Neural cell (in vitro differentiated cells): ENCODE data around the gene ABI3BP.

Experiments
- CTCF ChIP-seq: fragments of 450-650 bp; IDR thresholded peaks from 2 replicates; pipeline ENCODE4 v1.5.1; 2014; ENCODE audit warnings: antibody characterized with exemption, mild to moderate bottlenecking, moderate library complexity; ENCODE audit not compliant: poor library complexity, severe bottlenecking
- EP300 ChIP-seq: fragments of 450-650 bp; conservative IDR thresholded peaks from 2 replicates; pipeline ENCODE4 v1.6.1; 2014; ENCODE audit warnings: antibody characterized with exemption, mild to moderate bottlenecking, moderate library complexity; ENCODE audit not compliant: poor library complexity, severe bottlenecking
- POLR2AphosphoS5 ChIP-seq: IDR thresholded peaks from 2 replicates; pipeline ENCODE4 v1.6.1; 2012
- RAD21 ChIP-seq: fragments of 450-650 bp; conservative IDR thresholded peaks from 2 replicates; pipeline ENCODE4 v1.6.1; 2014; ENCODE audit warnings: antibody characterized with exemption, mild to moderate bottlenecking, moderate library complexity
- REST ChIP-seq: IDR thresholded peaks from 2 replicates; pipeline ENCODE4 v1.6.1; 2012; ENCODE audit warnings: borderline replicate concordance
- SMC3 ChIP-seq: fragments of 450-650 bp; conservative IDR thresholded peaks from 2 replicates; pipeline ENCODE4 v1.6.1; 2014; ENCODE audit warnings: antibody characterized with exemption, mild to moderate bottlenecking, moderate library complexity; ENCODE audit not compliant: poor library complexity
- TAF1 ChIP-seq: IDR thresholded peaks from 2 replicates; pipeline ENCODE4 v1.6.1; 2012; ENCODE audit warnings: low read depth

GRCh38 chr3:100744671-100745070 lies 248.6 kb downstream of the ABI3BP start:
- TF ChIP-seq CTCF (no peak), TAF1 (no peak), POLR2AphosphoS5 (no peak), REST (no peak), SMC3 (no peak), RAD21 (no peak), EP300 (no peak)
